Tibial nerve (tissue), 4 donors: ENCODE data around the gene RAB8B. TPM values are rescaled to one million over a fixed set of nuclear protein-coding genes. Genes with fewer than 3 reads are reported as not detected.

Experiments used
- DNase-seq, 2 donors: peaks; one replicate each; pipeline ENCODE4 v3.0.0-alpha.2; 2019; ENCODE audit warnings: low spot score in 2 of 2
- H3K27ac ChIP-seq, 4 donors: fragments of 200-600 bp; sonication (generic) in 3 of 4; one replicate each; pipeline ENCODE4 v1.5.1; 2017 to 2019; ENCODE audit warnings: mild to moderate bottlenecking in 1 of 4
- H3K27me3 ChIP-seq, 2 donors: fragments of 200-600 bp; sonication (generic) in 1 of 2; one replicate each; pipeline versions ENCODE4 v1.5.1 to v1.6.0; 2017 to 2019
- H3K36me3 ChIP-seq, 3 donors: fragments of 200-600 bp; sonication (generic); one replicate each; pipeline ENCODE4 v1.5.1; 2018 to 2019
- H3K4me1 ChIP-seq, 4 donors: fragments of 200-600 bp; sonication (generic) in 3 of 4; one replicate each; pipeline ENCODE4 v1.5.1; 2017 to 2019
- H3K4me3 ChIP-seq, 4 donors: fragments of 200-600 bp; sonication (generic) in 3 of 4; one replicate each; pipeline ENCODE4 v1.5.1; 2017 to 2019; ENCODE audit warnings: mild to moderate bottlenecking in 1 of 4, moderate library complexity in 1 of 4
- H3K9me3 ChIP-seq, 4 donors: fragments of 200-600 bp; sonication (generic) in 3 of 4; one replicate each; pipeline ENCODE4 v1.5.1; 2017 to 2019
- CTCF ChIP-seq, 5 experiments: fragments of 200-600 bp in 3 of 5; fragments of 450-650 bp in 2 of 5; sonication (generic) in 3 of 5; IDR thresholded peaks; one replicate each; pipeline ENCODE4 v1.5.1; 2016 to 2019; ENCODE audit warnings: antibody characterized with exemption in 5 of 5, mild to moderate bottlenecking in 3 of 5, moderate library complexity in 2 of 5
- EP300 ChIP-seq, 2 donors: sonication (generic); formaldehyde crosslinking; IDR thresholded peaks; one replicate each; pipeline ENCODE4 v1.6.1; 2017; ENCODE audit warnings: antibody characterized with exemption in 2 of 2, mild to moderate bottlenecking in 1 of 2
- POLR2A ChIP-seq, 2 donors: fragments of 450-650 bp; IDR thresholded peaks; one replicate each; pipeline ENCODE4 v1.6.1; 2017; ENCODE audit warnings: antibody characterized with exemption in 2 of 2, mild to moderate bottlenecking in 2 of 2, moderate library complexity in 2 of 2
- WGBS, 2 donors: methylation state at CpG; one replicate each; pipeline ENCODE4 v1.1.5; 2018; 5-methylcytosine and 5-hydroxymethylcytosine counted together
- total RNA-seq, 4 donors: library from RNA; depleted of rRNA; stranded (reverse); fragments of >200 nt; gene quantifications; one replicate each; pipeline ENCODE4 v1.1.0, GENCODE V29; 2016

The RAB8B gene
- total RNA-seq, 4 donors from 2014 or later, result 32.9 to 45.0 (median 42.5) TPM

DNA sequence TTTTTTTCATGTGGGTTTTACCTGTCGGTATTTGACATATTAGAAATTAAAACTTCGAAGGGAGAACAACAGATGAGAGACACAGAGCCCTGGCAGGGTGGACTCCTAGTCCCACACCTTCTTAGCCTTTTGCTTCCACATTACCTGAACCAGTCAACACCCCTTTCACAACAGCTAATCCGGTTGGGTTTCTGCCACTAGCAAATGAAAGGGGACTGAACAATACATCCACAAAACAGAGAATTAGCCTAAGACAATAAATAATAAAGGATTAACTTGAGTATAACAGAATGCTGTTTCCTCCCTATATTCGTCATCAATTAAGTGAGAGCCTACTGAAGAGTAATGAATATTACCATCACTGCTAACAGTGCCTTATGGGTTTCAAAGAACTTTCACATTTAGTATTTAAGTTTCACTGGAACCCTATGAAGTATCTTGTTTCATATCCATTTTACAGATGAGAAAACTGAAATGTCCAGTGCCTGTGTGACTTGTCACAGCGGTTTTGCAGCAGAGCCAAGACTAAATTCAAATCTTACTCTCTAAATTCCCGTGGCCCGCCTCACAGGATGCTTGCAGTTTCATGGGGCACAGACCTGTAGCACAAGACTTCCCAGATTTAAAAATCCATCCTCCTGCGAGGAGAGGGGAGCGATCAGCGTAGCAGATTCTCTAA lies 1.0 kb upstream of the RAB8B start:
- H3K4me3 ChIP-seq, result peak overlapping the region; percentile 46 to 95 (median 84)
- H3K27me3 ChIP-seq, result no peaks in the 10 kb centered on the region
- no peak for TF ChIP-seq POLR2A (IDR thresholded peaks at IDR 0.05)
- no peak for TF ChIP-seq CTCF (IDR thresholded peaks at IDR 0.05)
- TF ChIP-seq EP300 (IDR thresholded peaks at IDR 0.05), result no peak
- no peak for DNase-seq
- peaks cover 0 to 36% (median 19%) of the 10 kb centered on the region in 4 donors for H3K4me1 ChIP-seq
- H3K9me3 ChIP-seq, result no peaks in the 10 kb centered on the region
- 41 to 43% methylated on average over 10 of the region's 10 CpGs for WGBS, 2 donors
- H3K27ac ChIP-seq, result peak overlapping the region; percentile 21 to 93 (median 80)
- no peaks in the 10 kb centered on the region for H3K36me3 ChIP-seq

GRCh38 chr15:63189941-63190768 lies 749 bp downstream of the RAB8B start:
- Histone ChIP-seq H3K9me3 (no peaks in the 10 kb centered on the region), H3K4me3 (peak overlapping the region; percentile 83 to 95 (median 90)), H3K4me1 (peaks cover 0 to 53% (median 36%) of the 10 kb centered on the region in 4 donors), H3K36me3 (no peaks in the 10 kb centered on the region), H3K27me3 (no peaks in the 10 kb centered on the region), H3K27ac (peak overlapping the region; percentile 82 to 95 (median 93))
- WGBS, 2 donors, result 5% methylated on average over 10 of the region's 10 CpGs
- TF ChIP-seq EP300 (IDR thresholded peaks at IDR 0.05), result peak in 1 of 2 donors; percentile 24
- no peak for TF ChIP-seq POLR2A (IDR thresholded peaks at IDR 0.05)
- TF ChIP-seq CTCF (IDR thresholded peaks at IDR 0.05), result no peak
- DNase-seq, result no peak

DNA sequence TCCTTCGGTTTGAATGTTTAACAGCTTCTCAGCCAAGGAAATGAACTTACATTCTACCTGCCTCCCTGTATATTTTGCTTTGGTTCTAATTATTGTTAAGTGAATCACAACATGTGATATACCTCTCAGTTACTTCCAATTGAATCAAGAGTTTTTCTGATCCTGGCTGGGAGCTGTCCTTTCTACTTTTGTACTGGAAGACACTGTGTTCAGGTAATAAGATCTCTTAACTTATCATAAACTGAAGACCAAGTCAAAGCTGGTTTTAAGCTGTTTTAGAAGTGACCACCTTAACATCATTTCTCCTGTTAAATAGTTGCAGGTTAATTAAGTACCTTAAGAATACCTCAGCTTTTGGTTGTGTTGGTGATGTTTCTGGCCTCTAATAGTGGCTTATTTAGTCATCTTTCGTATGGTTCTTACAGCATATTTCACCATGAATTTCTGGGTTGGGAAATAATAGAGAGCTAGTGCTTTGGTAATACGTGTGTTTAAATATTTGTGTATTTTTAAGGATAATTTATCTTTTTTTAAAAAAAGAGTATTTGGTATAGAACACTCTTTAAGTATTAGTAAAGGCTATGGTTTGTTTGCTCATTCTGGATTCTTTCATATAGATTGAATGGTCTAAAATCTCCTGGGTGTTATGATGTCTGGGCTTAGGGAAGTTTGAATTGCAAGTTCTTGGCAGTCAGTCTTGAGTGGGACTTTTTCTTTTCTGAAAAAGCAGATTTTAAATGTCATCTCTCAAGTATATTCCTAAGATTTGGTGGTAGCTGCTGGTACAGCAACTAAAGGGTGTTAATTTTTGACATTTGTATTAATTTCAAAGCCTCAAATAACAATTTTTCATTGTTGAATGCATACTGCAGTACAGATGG lies 1.6 kb downstream of the RAB8B start:
- DNase-seq, result no peak
- peak overlapping the region in 3 of 4 donors; percentile 93 to 95 (median 93) for H3K27ac ChIP-seq
- no peaks in the 10 kb centered on the region for H3K9me3 ChIP-seq
- H3K4me3 ChIP-seq, result peak overlapping the region; percentile 83 to 95 (median 90)
- no peaks in the 10 kb centered on the region for H3K36me3 ChIP-seq
- H3K27me3 ChIP-seq, result no peaks in the 10 kb centered on the region
- 48 to 53% methylated on average over 3 of the region's 3 CpGs for WGBS, 2 donors
- TF ChIP-seq EP300 (IDR thresholded peaks at IDR 0.05) (no peak), CTCF (IDR thresholded peaks at IDR 0.05) (peak in 1 of 5 experiments; percentile 13), POLR2A (IDR thresholded peaks at IDR 0.05) (no peak)
- peaks cover 0 to 62% (median 44%) of the 10 kb centered on the region in 4 donors for H3K4me1 ChIP-seq

DNA sequence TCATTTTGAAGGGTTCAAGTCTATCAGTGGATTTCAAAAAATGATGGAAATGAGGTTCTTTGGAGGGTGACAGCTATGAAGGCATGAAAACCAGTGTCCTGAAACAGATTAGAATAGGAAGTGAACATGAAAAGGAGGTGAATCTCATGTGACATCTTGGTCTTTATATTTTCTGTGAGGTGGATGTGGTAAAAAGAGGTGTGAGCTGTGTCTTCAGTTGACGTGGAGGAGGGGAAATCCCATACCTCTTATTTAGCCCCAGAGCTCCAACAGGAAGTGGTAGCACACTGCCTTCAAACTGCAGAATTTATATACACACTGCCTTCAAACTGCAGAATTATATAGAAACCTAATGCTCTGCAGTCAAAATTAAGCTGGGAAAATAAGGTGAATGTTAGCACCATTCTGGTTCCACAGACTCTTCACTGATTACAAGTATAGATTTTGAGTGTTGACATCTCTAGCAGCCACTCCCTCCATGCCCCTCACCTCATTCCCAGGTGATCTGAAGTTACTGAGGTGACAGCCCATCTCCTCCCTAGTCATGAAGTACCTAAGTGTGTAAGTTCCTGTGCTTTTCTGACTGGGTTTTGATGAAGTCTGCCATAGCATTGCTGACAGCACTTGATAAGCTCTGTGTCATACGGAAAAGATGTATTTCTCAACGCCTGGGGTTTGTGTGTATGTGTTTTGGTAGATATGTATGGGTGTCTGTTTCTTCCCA lies 2.7 kb downstream of the RAB8B start:
- peaks cover 0 to 72% (median 51%) of the 10 kb centered on the region in 4 donors for H3K4me1 ChIP-seq
- H3K4me3 ChIP-seq, result no peak overlapping the region
- H3K9me3 ChIP-seq, result no peaks in the 10 kb centered on the region
- DNase-seq, result no peak
- H3K36me3 ChIP-seq, result no peaks in the 10 kb centered on the region
- 69 to 70% methylated on average over 3 of the region's 3 CpGs for WGBS, 2 donors
- TF ChIP-seq CTCF (IDR thresholded peaks at IDR 0.05) (no peak), POLR2A (IDR thresholded peaks at IDR 0.05) (no peak), EP300 (IDR thresholded peaks at IDR 0.05) (no peak)
- H3K27me3 ChIP-seq, result no peaks in the 10 kb centered on the region
- H3K27ac ChIP-seq, result peak overlapping the region in 1 of 4 donors; percentile 93
